ENCODE measurements around the gene MX2. TPM values are rescaled to one million over a fixed set of nuclear protein-coding genes. Genes with fewer than 3 reads are reported as not detected.
A peak's percentile ranks its signal among the peaks of the same experiment; 100 is the strongest.

MX2 gene
- total and polyA plus RNA-seq, 9 of the 15 experiments (the other 6 are each of a cell fraction or from before 2014, with no cell fraction given): 0.10 to 0.95 (median 0.47) TPM; not detected in 1

DNA sequence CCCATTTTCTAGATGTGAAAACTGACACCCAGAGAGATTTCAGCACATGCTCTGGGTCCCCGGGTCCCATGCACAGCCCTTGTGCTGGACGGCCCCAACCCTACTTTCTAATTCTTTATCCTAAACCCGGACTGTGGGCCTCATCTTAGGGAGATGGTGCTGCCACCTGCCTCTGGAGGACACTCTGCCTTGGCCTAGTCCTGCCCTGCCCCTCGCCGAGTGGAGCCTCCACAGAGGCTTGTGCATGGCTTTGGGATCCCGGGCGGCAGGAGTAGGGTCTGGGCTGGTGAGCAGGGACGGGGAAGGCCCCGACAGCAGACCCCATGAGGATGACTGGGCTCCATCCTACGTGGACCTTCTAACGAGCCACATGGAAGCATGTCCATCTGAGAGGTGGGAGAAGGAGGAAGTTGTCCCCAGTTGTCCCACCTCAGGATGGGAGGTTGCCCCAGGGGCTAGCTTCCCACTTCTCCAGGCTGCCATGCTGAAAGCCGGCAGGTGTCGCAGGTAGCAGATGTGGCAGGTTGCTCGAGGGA, 12.4 kb downstream of the MX2 start:
- ATAC-seq (peak; percentile 55), DNase-seq (ENCODE audit: extremely low read depth in 1 of 4, low spot score in 3 of 4) (no peak), FAIRE-seq (no peak)
- BruUV-seq (replicated peaks): no TSS peak
- no peak overlapping the region for H2AFZ ChIP-seq (ENCODE audit: low read depth, low read length)
- H3K9me1 ChIP-seq (ENCODE audit: control insufficient read depth, insufficient read depth, low read length): no peaks in the 10 kb centered on the region
- intact Hi-C loops (cut with micrococcal nuclease) (no loop called here), in situ Hi-C loops (cut with MboI) (no loop called here)
- H3K4me2 ChIP-seq (ENCODE audit: insufficient read depth, low read length): no peak overlapping the region
- H3K4me1 ChIP-seq (replicated peaks in 1 of 2; ENCODE audit: control insufficient read depth in 2 of 2, insufficient read depth in 2 of 2, low read length in 2 of 2): no peaks in the 10 kb centered on the region
- H3K27me3 ChIP-seq (ENCODE audit: control insufficient read depth in 2 of 2, insufficient read depth in 2 of 2, low read length in 2 of 2): peaks cover 17 to 45% of the 10 kb centered on the region in 2 experiments; a peak in 4 of 5 replicates
- H3K36me3 ChIP-seq (ENCODE audit: control insufficient read depth, insufficient read depth, low read length): no peaks in the 10 kb centered on the region
- WGBS (ENCODE audit: insufficient coverage, low coverage, missing lambda C conversion rate): 2% methylated on average over 12 of the region's 14 CpGs
- POLR2A ChIA-PET: interaction anchor here (0.6 kb wide), 1 partner anchor 36 kb away, joined by 3 read pairs; no protein-coding TSS in a partner anchor
- no peaks in the 10 kb centered on the region for H4K20me1 ChIP-seq (replicated peaks; ENCODE audit: control insufficient read depth, insufficient read depth, low read length)
- H3K79me2 ChIP-seq (ENCODE audit: control insufficient read depth, insufficient read depth, low read length): no peaks in the 10 kb centered on the region
- no peaks in the 10 kb centered on the region for H3K9me3 ChIP-seq (replicated peaks; ENCODE audit: control insufficient read depth, insufficient read depth, low read depth, low read length)
- no peak overlapping the region for H3K4me3 ChIP-seq
- H3K9ac ChIP-seq (ENCODE audit: insufficient read depth in 1 of 2, low read depth in 2 of 2, low read length in 2 of 2): no peak overlapping the region
- CTCF ChIA-PET (ENCODE audit: low intra/inter-chr PET ratio): no interaction called here
- no peak overlapping the region for H3K27ac ChIP-seq (ENCODE audit: extremely low read depth, low read depth, low read length)
- TF ChIP-seq NBN (IDR thresholded peaks at IDR 0.05; ENCODE audit: low read depth): no peak
- TF ChIP-seq RAD21 (CRISPR knock-in tag; conservative IDR thresholded peaks at IDR 0.05 in 1 of 2, IDR thresholded peaks at IDR 0.05 in 1 of 2): 0 out of 4 replicates have a peak, but pooled peaks of 1 of the 2 experiments have one; percentile 3
- TF ChIP-seq, protein P1, sequence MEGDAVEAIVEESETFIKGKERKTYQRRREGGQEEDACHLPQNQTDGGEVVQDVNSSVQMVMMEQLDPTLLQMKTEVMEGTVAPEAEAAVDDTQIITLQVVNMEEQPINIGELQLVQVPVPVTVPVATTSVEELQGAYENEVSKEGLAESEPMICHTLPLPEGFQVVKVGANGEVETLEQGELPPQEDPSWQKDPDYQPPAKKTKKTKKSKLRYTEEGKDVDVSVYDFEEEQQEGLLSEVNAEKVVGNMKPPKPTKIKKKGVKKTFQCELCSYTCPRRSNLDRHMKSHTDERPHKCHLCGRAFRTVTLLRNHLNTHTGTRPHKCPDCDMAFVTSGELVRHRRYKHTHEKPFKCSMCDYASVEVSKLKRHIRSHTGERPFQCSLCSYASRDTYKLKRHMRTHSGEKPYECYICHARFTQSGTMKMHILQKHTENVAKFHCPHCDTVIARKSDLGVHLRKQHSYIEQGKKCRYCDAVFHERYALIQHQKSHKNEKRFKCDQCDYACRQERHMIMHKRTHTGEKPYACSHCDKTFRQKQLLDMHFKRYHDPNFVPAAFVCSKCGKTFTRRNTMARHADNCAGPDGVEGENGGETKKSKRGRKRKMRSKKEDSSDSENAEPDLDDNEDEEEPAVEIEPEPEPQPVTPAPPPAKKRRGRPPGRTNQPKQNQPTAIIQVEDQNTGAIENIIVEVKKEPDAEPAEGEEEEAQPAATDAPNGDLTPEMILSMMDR (IDR thresholded peaks at IDR 0.05 in 2 of 3, conservative IDR thresholded peaks at IDR 0.05 in 1 of 3; ENCODE audit: insufficient read depth in 2 of 3, low read depth in 1 of 3, low read length in 3 of 3): peak in 1 of 3 experiments; percentile 15; a peak in 2 of 6 replicates
- TF ChIP-seq, protein P2, sequence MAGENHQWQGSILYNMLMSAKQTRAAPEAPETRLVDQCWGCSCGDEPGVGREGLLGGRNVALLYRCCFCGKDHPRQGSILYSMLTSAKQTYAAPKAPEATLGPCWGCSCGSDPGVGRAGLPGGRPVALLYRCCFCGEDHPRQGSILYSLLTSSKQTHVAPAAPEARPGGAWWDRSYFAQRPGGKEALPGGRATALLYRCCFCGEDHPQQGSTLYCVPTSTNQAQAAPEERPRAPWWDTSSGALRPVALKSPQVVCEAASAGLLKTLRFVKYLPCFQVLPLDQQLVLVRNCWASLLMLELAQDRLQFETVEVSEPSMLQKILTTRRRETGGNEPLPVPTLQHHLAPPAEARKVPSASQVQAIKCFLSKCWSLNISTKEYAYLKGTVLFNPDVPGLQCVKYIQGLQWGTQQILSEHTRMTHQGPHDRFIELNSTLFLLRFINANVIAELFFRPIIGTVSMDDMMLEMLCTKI (IDR thresholded peaks at IDR 0.05; ENCODE audit: partially characterized antibody): no peak

All from K562 (cell line).